ENCODE data around the gene ACYP1. TPM values are rescaled to one million over a fixed set of nuclear protein-coding genes. Genes with fewer than 3 reads are reported as not detected.

ACYP1 gene
- total RNA-seq, 1 experiment from 2014 or later: 14.8 TPM

DNA sequence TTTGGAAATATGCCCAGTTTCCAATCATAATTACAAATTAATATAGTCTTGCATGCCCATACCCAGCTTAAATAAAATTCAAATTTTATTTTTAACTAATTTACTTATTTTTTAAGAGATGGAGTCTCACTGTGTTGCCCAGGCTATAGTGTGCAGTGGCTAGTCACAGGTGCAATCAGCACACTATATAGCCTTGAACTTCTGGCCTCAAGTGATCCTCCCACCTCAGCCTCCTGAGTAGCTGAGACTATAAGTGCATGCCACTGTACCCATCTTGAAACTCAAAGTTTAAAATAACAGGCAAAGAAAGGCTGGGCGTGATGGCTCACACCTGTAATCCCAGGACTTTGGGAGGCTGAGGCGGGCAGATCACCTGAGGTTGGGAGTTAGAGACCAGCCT, 22.9 kb downstream of the ACYP1 start:
- no peak for DNase-seq (ENCODE audit: low spot score)

DNA sequence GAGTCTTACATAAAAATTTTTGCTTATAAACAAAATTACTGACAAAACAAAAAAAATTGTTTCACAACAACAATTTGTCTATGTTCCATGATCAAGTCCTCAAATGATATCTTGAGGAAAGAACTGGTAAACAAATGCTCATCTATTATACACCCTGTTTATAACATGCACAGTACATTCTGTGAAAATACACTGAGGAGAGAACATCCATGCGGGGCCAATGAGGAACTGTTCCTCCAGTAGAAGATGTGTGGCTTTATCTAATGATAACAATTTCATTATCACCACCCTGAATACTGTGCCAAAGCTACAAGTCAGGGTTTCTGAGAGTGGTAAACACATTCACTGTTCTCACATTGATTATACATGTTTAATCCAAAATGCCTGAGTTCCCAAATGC, 23.3 kb downstream of the ACYP1 start:
- no peak for DNase-seq (ENCODE audit: low spot score)

DNA sequence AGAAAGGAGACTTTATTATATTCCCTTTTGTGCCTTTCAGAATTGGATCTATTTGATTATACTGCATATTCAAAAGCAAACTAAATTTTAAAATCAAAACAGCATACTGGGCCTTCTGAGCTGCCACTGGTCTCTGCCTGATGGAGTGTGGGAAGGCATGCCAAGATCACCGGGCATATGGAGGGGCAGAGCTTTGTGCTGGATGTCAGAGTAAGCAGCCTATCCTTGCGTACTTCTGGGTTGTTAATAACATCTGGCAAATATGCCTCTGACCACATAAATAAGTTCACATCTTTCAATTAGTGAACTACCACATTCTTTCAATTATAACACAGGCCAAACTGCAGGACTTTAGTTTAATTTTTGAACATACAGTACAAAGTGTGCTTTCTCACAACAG, 30.9 kb downstream of the ACYP1 start:
- no peak for DNase-seq (ENCODE audit: low spot score)

DNA sequence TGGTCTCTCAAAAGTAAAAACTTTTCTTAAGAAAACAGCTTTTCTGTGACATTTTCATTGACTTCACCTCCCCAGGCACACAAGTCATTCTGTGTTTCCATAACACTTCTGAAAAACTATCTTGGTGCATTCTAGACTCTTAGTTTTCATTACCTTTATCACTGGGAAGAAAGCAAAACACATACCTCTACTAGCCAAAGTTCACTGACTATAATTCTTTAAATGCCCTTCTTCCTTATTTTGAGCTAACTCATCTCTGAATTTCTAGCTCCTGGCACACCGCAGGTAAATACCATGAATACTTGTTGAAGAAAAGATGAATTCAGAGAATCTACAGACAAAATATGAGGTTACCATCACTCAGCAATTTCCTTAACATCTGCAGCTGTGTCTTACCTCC, 33.7 kb downstream of the ACYP1 start:
- no peak for DNase-seq (ENCODE audit: low spot score)

DNA sequence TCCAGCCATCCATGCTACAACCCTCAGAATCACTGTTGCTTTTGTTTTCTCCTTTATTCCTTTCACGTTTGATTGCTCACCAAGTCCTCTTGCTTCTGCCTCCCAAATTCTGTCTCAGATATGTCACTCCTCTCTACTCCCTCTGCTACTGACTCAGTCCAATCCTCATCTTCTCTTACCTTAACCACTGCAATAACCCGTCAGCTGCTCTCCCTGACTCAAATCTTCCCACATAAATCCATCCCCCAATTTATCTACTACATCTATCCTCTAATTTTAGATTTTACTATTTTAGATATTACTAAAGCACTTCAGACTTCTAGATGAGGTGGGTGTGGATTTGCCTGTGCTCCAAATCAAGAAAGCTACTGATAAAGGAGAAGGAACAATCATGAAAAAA, 37.9 kb downstream of the ACYP1 start:
- DNase-seq (ENCODE audit: low spot score): no peak

DNA sequence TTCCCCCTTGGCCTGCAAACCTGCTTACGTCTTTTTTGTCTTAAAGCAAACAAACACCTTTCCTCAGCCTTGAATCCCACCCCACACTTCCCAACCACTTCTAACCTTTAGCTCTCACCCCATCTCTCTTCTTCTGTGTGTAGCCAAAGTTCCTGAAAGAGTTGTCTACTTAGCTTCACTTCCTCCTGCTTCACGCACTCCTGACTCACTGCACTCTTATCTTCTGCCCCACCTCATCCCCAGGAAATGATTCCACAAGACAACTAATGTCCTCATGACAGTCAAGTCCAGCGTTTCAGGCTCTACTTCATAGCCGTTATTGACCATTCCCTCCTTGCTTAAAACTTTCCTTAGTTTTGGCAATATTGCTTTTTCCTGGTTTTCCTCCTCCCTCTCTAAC, 38.7 kb downstream of the ACYP1 start:
- DNase-seq (ENCODE audit: low spot score): no peak

DNA sequence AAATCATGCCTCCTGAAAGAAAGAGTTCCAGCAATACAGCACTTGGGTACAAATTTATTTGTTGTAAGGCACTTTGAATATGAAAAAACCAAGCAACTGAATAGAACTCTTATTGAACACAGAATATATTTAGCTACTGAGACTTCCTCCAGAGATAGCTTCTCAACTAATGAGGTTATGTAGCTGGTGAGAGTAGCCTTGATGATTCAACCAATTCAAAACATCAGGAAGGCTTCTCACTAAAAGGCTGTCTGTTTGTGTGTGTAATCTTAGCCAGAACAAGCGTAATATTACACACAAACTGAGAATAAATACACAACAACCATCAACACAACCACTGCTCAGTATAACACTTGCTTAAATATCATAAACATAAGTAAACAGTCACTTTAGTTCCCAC, 40.7 kb downstream of the ACYP1 start:
- no peak for DNase-seq (ENCODE audit: low spot score)

DNA sequence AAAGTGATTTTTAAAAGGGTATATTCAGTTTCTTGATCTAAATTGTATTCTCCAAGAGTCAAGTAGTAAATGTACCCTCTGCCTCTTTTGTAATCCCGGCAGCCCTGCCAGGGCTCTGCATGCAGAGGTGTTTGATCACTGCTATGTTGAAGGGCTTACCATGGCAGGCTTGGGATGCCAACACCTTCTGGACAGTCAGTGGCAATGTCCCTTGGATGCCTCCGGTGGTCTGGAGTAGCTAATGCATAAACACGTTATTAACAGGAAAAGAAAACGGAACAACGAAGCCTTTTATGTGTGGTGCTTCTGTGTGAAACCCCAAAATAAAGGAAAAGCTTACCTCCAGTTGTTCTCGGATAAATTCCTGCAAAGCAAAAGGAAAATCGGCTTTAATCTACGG, 41.2 kb downstream of the ACYP1 start:
- peak; percentile 19 for DNase-seq (ENCODE audit: low spot score)

DNA sequence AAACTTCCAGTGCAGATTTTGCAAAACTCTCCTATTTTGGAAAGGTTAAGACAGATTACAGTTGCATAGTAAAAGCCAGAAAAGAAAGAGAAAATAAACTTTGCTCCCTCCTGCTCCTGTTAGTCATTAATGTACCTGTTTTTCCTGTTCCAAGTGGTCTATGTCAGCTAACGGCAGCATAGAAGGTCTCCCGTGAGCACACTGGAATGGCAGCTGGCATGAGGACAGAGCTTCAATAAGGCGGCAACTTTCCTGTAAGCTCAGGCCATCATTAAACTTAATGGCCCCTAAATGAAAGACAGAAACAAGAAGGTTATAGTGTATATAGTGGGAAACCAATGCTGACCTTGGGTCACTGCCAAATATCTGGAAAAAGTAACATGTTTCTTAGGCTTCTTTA, 45.1 kb downstream of the ACYP1 start:
- no peak for DNase-seq (ENCODE audit: low spot score)

DNA sequence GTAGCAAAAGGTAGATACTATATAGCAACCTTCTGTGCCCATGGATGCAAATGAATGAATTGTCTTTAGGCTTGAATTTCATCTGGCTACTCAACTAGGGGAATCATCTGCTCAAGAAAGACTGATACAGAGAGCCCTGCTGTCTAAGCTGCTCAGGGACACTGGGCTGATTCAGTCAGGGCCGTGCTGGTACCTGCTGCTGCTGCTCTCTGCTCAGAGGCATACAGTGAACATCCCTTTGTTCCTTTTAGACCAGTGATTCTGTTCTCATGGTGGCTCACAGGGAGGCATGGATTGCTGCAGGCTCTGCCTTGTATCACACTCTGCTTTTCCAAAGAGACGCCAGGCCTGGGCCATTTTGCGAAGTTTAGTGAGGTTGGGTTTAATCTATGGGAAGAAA, 47.0 kb downstream of the ACYP1 start:
- no peak for DNase-seq (ENCODE audit: low spot score)

DNA sequence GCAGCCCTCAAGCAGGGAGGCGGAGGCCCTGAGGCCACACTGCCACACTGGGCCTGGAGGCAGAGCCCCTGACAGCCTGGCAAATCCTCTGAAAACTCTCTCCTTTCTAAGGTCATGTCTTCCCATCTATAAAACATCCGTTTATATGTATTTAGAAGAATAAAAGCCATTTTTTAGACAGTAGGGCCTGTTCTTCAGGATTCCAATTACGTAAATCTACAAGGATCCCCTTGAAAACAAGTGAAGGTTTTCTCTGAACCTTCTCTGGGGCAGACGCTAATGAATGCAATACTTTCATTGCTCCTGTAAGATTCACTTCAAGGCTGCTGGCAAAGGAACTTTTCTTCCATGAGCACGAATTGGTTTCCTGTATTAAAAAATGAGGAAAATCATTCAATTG, 48.3 kb downstream of the ACYP1 start:
- no peak for DNase-seq (ENCODE audit: low spot score)

DNA sequence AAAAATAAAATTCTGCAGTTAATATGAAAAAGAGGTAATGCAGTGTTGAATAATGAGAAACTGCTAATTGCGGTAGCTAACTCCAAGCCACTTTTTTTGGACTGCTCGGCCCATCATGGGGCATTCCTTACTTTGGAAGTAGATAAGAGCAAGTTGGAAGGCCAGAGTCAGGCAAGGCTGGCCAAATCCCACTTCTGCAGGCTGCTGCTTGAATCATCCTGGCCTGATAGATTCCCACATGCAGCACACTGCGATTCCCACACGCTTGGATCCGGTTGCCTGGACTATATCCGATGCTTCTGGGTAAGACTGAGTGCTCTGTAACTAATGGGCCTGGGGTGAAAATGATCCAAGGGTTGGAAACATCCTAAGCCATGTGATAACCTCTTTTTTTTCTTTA, 50.5 kb downstream of the ACYP1 start:
- DNase-seq (ENCODE audit: low spot score): no peak

DNA sequence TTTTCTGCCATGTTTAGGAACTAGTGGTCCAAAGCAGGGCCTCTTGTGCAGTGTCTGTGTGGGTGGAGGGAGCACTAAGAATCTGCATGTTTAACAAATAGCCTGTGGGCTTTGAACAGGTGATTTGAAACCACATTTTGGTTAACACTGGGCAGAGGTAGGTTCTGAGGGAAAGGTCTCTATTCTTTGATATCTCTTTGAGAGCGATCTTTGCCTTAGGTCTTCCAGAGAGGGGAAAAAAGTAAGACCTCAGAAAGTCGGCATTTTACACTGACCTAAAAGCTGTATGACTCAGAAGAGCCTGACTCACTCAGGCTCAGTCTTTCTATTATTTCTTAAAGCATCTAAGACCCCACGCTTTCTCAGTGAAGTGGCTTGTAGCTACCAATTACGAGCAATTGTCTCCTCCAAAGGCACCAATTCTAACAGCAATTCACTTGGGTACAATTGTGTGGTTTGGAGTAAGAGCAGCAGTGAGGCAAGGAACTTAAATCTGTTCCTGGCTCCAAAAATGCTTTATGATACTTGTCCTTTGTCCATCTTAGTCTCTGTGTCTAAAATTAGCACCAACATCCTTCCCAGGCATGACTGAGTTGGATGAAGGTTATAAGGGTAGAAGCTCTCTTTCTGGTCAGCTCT, 52.3 kb downstream of the ACYP1 start:
- no peak for DNase-seq (ENCODE audit: low spot score)

DNA sequence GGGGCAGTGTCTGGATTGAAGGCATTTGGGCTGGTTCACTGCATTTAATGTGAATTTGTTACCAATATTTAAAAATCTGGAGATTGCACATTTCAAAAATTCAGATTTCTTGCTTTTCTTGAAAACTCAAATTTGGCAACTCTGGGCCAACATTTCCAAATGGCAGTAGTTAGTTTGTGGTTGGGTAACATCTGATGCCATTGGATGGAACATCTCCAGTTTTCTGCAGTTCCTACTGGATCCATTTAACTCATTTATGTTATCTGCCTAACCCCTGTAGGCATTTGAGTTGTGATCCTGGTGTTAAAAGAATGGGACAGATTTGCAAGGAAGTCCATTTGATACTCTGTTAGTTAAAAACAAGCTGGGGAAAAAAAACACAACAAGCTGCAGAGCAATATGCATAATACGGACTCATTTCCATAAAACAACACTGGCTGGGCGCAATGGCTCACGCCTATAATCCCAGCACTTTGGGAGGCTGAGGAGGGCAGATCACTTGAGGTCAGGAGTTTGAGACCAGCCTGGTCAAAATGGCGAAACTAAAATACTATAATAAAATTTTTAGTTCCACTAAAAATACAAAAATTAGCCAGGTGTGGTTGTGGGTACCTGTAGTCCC, 53.2 kb downstream of the ACYP1 start:
- DNase-seq (ENCODE audit: low spot score): no peak

DNA sequence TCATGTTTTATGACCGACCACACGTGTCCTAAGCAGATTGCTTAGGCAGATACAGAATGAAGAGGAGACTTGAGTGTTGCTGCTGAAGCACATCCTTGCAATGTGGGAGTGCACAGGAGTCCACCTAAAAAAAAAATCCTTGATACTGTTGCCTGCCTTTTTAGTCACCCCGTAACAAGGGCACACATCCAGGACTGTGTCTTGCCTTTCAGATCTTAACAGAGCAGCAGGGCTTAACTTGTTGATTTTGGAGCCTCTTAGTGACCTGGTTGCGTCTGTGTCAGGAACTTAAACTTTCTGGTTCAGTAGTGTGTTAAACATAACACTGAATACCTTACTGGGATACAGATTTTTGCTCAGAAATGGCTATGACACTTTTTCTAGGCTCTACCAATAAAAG, 54.6 kb downstream of the ACYP1 start:
- DNase-seq (ENCODE audit: low spot score): no peak

DNA sequence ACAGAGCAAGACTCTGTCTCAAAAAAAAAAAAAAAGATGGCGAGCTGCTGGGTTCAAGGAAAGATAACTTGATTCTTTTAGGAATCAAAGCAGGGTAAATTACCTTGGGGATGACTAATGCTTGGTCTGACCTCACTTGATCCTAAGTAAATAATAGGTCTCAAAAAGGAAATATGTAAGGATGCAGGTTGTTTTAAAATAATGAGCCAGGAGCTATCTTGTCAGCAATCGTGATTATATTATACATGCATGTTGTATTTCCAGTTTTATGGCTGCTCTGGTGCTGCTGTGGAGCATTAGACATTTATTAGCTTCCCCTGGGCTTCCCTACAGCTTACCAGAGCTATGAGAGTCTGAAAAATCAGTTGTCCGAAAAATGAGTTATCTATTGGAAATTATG, 58.5 kb downstream of the ACYP1 start:
- no peak for DNase-seq (ENCODE audit: low spot score)

DNA sequence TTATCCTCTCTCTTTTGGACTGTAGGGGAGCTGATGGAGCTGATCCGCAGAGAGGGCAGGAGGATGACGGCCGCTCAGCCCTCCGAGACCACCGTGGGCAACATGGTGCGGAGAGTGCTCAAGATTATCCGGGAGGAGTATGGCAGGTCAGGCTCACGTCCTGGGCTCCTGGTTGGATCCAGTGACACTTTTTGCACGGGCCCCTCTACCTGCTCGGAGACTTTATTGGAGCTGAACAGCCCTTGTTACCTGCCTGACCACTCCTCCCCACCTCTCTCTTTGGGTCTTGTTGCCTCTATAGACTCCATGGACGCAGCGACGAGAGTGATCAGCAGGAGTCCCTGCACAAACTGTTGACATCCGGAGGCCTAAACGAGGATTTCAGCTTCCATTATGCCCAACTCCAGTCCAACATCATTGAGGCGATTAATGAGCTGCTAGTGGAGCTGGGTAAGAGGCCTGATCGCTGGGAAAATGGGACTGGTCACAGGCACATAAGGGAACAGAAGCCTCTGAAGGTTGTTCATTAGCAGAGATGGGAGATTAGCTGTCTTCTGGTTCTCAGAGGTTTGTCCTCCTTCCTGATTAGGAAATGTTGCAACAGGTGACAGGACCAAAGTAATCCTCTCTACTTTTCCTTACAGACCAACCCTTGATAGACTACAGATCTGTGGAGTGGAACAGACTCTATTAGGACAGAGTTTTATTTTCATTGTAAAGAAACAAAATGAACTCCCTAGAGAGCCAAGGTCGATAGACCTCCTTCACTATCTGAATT, 60.4 kb downstream of the ACYP1 start:
- no peak for DNase-seq (ENCODE audit: low spot score)

Other genes starting within 250 kb of the ACYP1 start
- not detected in 2 replicates for gene PROX2, start 187.9 kb downstream of the ACYP1 start, total RNA-seq (2014; rRNA removed; shearing (Covaris generic))
- 26.1 and 29.9 TPM in 2 replicates for gene DLST, start 182.1 kb downstream of the ACYP1 start, total RNA-seq (2014; rRNA removed; shearing (Covaris generic))
- gene RPS6KL1, start 140.8 kb downstream of the ACYP1 start, total RNA-seq (2014; rRNA removed; shearing (Covaris generic)): not detected in 2 replicates
- gene PGF, start 108.4 kb downstream of the ACYP1 start, total RNA-seq (2014; rRNA removed; shearing (Covaris generic)): 2.6 and 3.1 TPM in 2 replicates
- 51.0 and 90.5 TPM in 2 replicates for gene EIF2B2, start 61.1 kb downstream of the ACYP1 start, total RNA-seq (2014; rRNA removed; shearing (Covaris generic))
- 6.6 and 11.8 TPM in 2 replicates for gene MLH3, start 12.6 kb downstream of the ACYP1 start, total RNA-seq (2014; rRNA removed; shearing (Covaris generic))
- 0.21 and 2.7 TPM in 2 replicates for gene ZC2HC1C, start 5.6 kb upstream of the ACYP1 start, total RNA-seq (2014; rRNA removed; shearing (Covaris generic))
- 0.06 and 0.12 TPM in 2 replicates for gene NEK9, start 63.0 kb upstream of the ACYP1 start, total RNA-seq (2014; rRNA removed; shearing (Covaris generic))
- gene TMED10, start 112.6 kb upstream of the ACYP1 start, total RNA-seq (2014; rRNA removed; shearing (Covaris generic)): 364 and 433 TPM in 2 replicates
- gene FOS, start 214.8 kb upstream of the ACYP1 start, total RNA-seq (2014; rRNA removed; shearing (Covaris generic)): 21.5 and 22.0 TPM in 2 replicates

All from H4 (cell line).